HG03342 (cell line): ENCODE data around the gene GAS2L2.

ENCODE experiments used
- ATAC-seq: cut with Tn5 transposase; IDR thresholded peaks from one replicate; pipeline ENCODE4 v1.9.1; 2021; ENCODE audit warnings: mild to moderate bottlenecking, moderate library complexity; ENCODE audit not compliant: unreplicated experiment

GAS2L2 gene

GRCh38 chr17:35730400-35731005, 22.5 kb downstream of the GAS2L2 start:
- no peak for ATAC-seq

- no peak for ATAC-seq
Measured at GRCh38 chr17:35729405-35729833, 23.6 kb downstream of the GAS2L2 start.

- no peak for ATAC-seq
Measured at GRCh38 chr17:35728551-35728950, 24.5 kb downstream of the GAS2L2 start.

- no peak for ATAC-seq
Measured at GRCh38 chr17:35727635-35728034, 25.4 kb downstream of the GAS2L2 start.

- ATAC-seq = no peak
Measured at GRCh38 chr17:35726953-35727460, 26.0 kb downstream of the GAS2L2 start.

- ATAC-seq = no peak
Measured at GRCh38 chr17:35726127-35726952, 26.7 kb downstream of the GAS2L2 start.

GRCh38 chr17:35725802-35726126, 27.3 kb downstream of the GAS2L2 start:
- ATAC-seq = no peak

- no peak for ATAC-seq
Measured at GRCh38 chr17:35725058-35725457, 28.0 kb downstream of the GAS2L2 start.

GRCh38 chr17:35723735-35724134, 29.3 kb downstream of the GAS2L2 start:
- ATAC-seq = no peak

- no peak for ATAC-seq
Measured at GRCh38 chr17:35717475-35717874, 35.6 kb downstream of the GAS2L2 start.

GRCh38 chr17:35716897-35717465, 36.1 kb downstream of the GAS2L2 start:
- no peak for ATAC-seq

- ATAC-seq = no peak
Measured at GRCh38 chr17:35716173-35716572, 36.9 kb downstream of the GAS2L2 start.

GRCh38 chr17:35715416-35715815, 37.6 kb downstream of the GAS2L2 start:
- ATAC-seq = no peak

- no peak for ATAC-seq
Measured at GRCh38 chr17:35714988-35715387, 38.1 kb downstream of the GAS2L2 start.

- no peak for ATAC-seq
Measured at GRCh38 chr17:35713069-35713728, 39.8 kb downstream of the GAS2L2 start.

- ATAC-seq = no peak
Measured at GRCh38 chr17:35710950-35711349, 42.1 kb downstream of the GAS2L2 start.

- ATAC-seq = no peak
Measured at GRCh38 chr17:35709874-35710273, 43.2 kb downstream of the GAS2L2 start.

- ATAC-seq = no peak
Measured at GRCh38 chr17:35708951-35709350, 44.1 kb downstream of the GAS2L2 start.

GRCh38 chr17:35708149-35708548, 44.9 kb downstream of the GAS2L2 start:
- no peak for ATAC-seq

- no peak for ATAC-seq
Measured at GRCh38 chr17:35705705-35706104, 47.3 kb downstream of the GAS2L2 start.

GRCh38 chr17:35705230-35705629, 47.8 kb downstream of the GAS2L2 start:
- ATAC-seq = no peak
